ENCODE results near the gene ZNF536.

ZNF536 gene

DNA sequence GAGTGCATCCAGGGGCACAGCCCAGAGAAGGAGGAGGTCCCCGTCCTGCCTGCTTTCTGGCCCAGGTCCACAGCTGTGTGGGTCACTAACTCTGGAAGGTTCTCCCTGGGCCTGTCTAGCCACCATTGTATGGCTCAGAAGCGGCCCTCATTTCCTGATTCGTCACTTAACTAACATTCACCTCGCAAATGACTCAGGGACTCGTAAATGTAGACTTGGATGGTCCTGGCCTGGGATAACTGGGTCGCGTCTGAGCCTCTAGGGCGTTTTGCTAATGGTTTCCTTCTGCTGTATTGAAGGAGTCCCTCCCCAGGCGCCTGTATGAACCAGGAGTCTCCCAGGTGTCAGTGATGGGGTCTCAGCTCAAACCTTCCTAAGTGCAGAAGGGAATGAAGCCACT lies 162.8 kb downstream of the ZNF536 start:
- no peak overlapping the region for H3K4me3 ChIP-seq (ENCODE audit: low read depth, low read length)
- TF ChIP-seq, protein P1, sequence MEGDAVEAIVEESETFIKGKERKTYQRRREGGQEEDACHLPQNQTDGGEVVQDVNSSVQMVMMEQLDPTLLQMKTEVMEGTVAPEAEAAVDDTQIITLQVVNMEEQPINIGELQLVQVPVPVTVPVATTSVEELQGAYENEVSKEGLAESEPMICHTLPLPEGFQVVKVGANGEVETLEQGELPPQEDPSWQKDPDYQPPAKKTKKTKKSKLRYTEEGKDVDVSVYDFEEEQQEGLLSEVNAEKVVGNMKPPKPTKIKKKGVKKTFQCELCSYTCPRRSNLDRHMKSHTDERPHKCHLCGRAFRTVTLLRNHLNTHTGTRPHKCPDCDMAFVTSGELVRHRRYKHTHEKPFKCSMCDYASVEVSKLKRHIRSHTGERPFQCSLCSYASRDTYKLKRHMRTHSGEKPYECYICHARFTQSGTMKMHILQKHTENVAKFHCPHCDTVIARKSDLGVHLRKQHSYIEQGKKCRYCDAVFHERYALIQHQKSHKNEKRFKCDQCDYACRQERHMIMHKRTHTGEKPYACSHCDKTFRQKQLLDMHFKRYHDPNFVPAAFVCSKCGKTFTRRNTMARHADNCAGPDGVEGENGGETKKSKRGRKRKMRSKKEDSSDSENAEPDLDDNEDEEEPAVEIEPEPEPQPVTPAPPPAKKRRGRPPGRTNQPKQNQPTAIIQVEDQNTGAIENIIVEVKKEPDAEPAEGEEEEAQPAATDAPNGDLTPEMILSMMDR (IDR thresholded peaks at IDR 0.05; ENCODE audit: borderline replicate concordance, insufficient read depth, low read depth, low read length), result no peak

DNA sequence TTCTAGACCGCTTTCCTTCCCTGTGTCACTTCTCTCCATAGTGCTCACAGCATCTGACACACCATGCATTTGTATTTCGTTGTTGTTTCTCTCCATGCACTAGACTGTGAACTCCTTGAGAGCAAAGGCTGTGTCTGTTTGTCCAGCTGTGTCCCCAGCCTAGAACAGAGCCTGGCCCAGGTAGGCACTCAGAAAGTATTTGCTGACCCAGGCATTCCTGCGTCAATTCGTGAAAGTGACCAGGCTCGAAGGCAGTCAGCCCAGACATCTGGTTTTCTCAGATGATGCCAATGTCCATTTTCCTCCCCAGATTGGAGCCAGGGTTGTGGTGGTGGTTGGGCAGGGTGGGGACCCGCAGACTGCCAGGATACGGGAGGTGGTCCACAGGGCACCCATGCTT lies 164.8 kb downstream of the ZNF536 start:
- TF ChIP-seq, protein P1 (IDR thresholded peaks at IDR 0.05; ENCODE audit: borderline replicate concordance, insufficient read depth, low read depth, low read length), result no peak
- H3K4me3 ChIP-seq (ENCODE audit: low read depth, low read length), result no peak overlapping the region

DNA sequence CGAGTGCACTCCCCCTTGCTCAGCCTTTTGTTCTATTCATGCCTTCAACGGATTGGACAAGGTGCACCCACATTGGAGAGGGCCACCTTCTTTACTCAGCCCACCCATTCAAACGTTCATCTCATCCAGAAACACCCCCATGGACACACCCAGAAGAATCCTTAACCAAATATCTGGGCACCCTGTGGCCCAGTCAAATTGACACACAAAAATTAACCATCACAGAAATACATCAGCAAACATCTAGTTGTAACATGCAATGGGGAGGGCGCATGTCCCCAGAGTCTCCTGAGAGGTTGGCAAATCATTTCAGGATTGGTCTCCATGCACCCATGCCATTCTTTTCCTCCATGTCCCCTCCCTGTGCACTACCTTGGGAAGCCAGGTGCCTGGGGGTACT lies 167.1 kb downstream of the ZNF536 start:
- H3K4me3 ChIP-seq (ENCODE audit: low read depth, low read length), result no peak overlapping the region
- TF ChIP-seq, protein P1 (IDR thresholded peaks at IDR 0.05; ENCODE audit: borderline replicate concordance, insufficient read depth, low read depth, low read length), result no peak

DNA sequence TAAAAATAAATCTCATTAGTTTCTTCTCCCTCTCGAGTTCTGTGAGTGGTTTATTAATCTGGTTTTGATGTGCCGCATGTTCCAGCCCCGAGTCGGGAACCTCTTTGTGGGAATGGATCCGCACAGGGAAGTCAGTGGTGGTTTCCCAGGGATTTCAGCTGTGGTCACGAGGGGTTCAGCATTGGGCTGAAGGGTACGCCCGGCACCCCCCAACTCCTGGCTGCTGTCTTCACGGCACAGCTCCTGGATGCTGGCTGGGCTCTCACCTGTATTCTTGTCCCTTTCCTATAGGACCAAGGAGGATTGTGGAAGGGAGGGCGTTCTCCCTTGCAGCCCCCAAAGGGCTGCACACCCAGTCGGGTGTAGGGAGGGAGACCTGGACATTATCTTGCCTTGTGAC lies 167.8 kb downstream of the ZNF536 start:
- no peak overlapping the region for H3K4me3 ChIP-seq (ENCODE audit: low read depth, low read length)
- TF ChIP-seq, protein P1 (IDR thresholded peaks at IDR 0.05; ENCODE audit: borderline replicate concordance, insufficient read depth, low read depth, low read length), result no peak

DNA sequence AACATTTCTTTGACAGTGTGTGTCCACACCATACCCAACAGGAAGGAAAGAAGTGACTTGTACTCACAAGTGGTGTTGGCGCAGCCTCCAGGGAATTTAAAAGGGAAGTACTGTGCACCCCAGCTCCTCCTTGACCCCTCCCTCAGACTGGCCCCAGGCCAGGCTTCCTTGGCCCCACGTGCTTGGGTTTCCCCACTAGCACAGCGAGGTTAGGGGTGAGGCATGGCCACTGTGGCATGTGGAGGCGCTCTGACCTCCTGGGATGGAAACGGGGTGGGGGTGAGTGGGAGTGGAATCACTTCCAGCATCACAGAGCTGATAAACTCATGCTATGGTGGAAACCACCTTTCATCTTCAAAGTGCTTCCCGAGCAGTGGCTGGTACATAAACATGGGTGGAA lies 168.6 kb downstream of the ZNF536 start:
- H3K4me3 ChIP-seq (ENCODE audit: low read depth, low read length), result no peak overlapping the region
- TF ChIP-seq, protein P1 (IDR thresholded peaks at IDR 0.05; ENCODE audit: borderline replicate concordance, insufficient read depth, low read depth, low read length), result no peak

DNA sequence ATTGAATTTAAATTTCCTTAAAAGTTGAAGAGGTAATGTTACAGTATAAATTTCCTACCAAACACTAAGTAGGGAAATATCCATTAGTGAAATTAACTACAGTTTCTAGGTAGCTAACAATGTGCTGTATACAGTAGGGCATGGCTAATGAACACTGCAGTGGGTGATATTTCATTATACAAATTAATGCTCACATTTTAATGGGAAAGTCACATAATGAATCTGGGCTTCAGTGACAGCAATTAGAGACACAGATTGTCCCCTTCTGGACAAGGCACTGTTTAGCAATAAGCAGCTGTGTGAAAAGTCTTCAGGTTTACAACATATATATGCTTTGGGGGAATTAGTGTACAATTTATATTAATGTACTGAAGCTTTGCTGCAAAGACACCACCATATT lies 169.4 kb downstream of the ZNF536 start:
- TF ChIP-seq, protein P1 (IDR thresholded peaks at IDR 0.05; ENCODE audit: borderline replicate concordance, insufficient read depth, low read depth, low read length), result no peak
- no peak overlapping the region for H3K4me3 ChIP-seq (ENCODE audit: low read depth, low read length)

DNA sequence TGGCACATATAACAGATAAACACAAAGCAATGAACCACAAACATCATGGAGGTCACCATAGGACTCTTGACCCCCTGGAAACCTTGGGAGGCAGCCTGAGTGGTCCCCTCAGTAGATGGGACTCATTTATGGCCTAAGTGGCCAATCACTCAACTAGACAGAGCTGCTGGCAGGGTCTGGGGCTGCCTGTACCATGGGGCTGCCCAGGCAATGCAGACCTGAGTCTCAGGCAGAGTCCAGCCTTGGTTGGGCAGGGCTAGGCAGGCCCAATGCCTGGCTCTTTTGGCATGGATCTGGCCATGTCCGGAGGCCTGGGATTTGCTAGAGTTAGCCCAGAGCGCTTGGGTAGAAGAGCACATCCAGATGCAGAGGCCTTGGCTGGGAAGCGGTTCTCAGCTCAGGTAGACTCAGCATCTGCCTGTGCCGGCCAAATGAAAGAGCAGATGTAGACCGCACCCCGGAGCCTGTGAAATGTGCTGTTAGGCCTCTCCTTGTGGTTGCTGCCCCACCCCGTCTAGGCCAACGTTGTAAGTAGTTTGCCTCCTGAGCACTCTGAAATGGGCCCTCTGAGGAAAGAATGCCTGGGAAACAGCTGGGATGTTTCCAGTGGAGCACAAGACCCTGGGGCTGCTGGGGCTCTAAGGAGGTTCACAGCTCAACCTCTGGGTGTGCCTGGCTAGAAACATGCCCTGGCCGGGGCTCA lies 171.2 kb downstream of the ZNF536 start:
- TF ChIP-seq, protein P1 (IDR thresholded peaks at IDR 0.05; ENCODE audit: borderline replicate concordance, insufficient read depth, low read depth, low read length), result no peak
- no peak overlapping the region for H3K4me3 ChIP-seq (ENCODE audit: low read depth, low read length)
